ENCODE data around the gene ITPR2. TPM values are rescaled to one million over a fixed set of nuclear protein-coding genes. Genes with fewer than 3 reads are reported as not detected.

Gene ITPR2
- total and polyA plus RNA-seq, 2 donors: 8.8 to 34.0 TPM

GRCh38 chr12:26428420-26428819, 404.6 kb downstream of the ITPR2 start:
- no peak for DNase-seq (ENCODE audit: low read depth in 6 of 9, low spot score in 9 of 9)
- Histone ChIP-seq H3K27ac (ENCODE audit: low read depth in 1 of 2, low read length in 1 of 2) (no peak overlapping the region), H3K27me3 (ENCODE audit: control insufficient read depth in 2 of 2, insufficient read depth in 1 of 2, low read length in 1 of 2) (no peaks in the 10 kb centered on the region), H3K9me3 (ENCODE audit: control insufficient read depth in 2 of 2, insufficient read depth in 1 of 2, low read length in 1 of 2) (no peaks in the 10 kb centered on the region), H3K4me3 (ENCODE audit: low read length in 2 of 2) (no peak overlapping the region), H3K36me3 (ENCODE audit: control insufficient read depth in 2 of 2, insufficient read depth in 2 of 2, low read length in 1 of 2) (peaks cover 5 to 28% of the 10 kb centered on the region in 2 donors), H3K4me1 (ENCODE audit: control insufficient read depth in 2 of 2, insufficient read depth in 2 of 2, low read length in 2 of 2) (no peaks in the 10 kb centered on the region)
- 98% methylated on average over 2 of the region's 2 CpGs for WGBS

- Histone ChIP-seq H3K4me3 (ENCODE audit: low read length in 2 of 2) (no peak overlapping the region), H3K36me3 (ENCODE audit: control insufficient read depth in 2 of 2, insufficient read depth in 2 of 2, low read length in 1 of 2) (peaks cover 0 to 19% of the 10 kb centered on the region in 2 donors), H3K4me1 (ENCODE audit: control insufficient read depth in 2 of 2, insufficient read depth in 2 of 2, low read length in 2 of 2) (no peaks in the 10 kb centered on the region), H3K27me3 (ENCODE audit: control insufficient read depth in 2 of 2, insufficient read depth in 1 of 2, low read length in 1 of 2) (no peaks in the 10 kb centered on the region), H3K9me3 (ENCODE audit: control insufficient read depth in 2 of 2, insufficient read depth in 1 of 2, low read length in 1 of 2) (no peaks in the 10 kb centered on the region), H3K27ac (ENCODE audit: low read depth in 1 of 2, low read length in 1 of 2) (no peak overlapping the region)
- no peak for DNase-seq (ENCODE audit: low read depth in 6 of 9, low spot score in 9 of 9)
- WGBS: 96% methylated on average over 1 of the region's 1 CpG
Observed at GRCh38 chr12:26426652-26427051, 406.3 kb downstream of the ITPR2 start.

- Histone ChIP-seq H3K27me3 (ENCODE audit: control insufficient read depth in 2 of 2, insufficient read depth in 1 of 2, low read length in 1 of 2) (no peaks in the 10 kb centered on the region), H3K4me1 (ENCODE audit: control insufficient read depth in 2 of 2, insufficient read depth in 2 of 2, low read length in 2 of 2) (no peaks in the 10 kb centered on the region), H3K36me3 (ENCODE audit: control insufficient read depth in 2 of 2, insufficient read depth in 2 of 2, low read length in 1 of 2) (peaks cover 0 to 19% of the 10 kb centered on the region in 2 donors), H3K4me3 (ENCODE audit: low read length in 2 of 2) (no peak overlapping the region), H3K9me3 (ENCODE audit: control insufficient read depth in 2 of 2, insufficient read depth in 1 of 2, low read length in 1 of 2) (no peaks in the 10 kb centered on the region), H3K27ac (ENCODE audit: low read depth in 1 of 2, low read length in 1 of 2) (no peak overlapping the region)
- WGBS: 88% methylated on average over 6 of the region's 6 CpGs
- no peak for DNase-seq (ENCODE audit: low read depth in 6 of 9, low spot score in 9 of 9)
Observed at GRCh38 chr12:26425587-26426260, 407.3 kb downstream of the ITPR2 start.

- H3K4me1 ChIP-seq (ENCODE audit: control insufficient read depth in 2 of 2, insufficient read depth in 2 of 2, low read length in 2 of 2): no peaks in the 10 kb centered on the region
- no peaks in the 10 kb centered on the region for H3K27me3 ChIP-seq (ENCODE audit: control insufficient read depth in 2 of 2, insufficient read depth in 1 of 2, low read length in 1 of 2)
- no peak overlapping the region for H3K4me3 ChIP-seq (ENCODE audit: low read length in 2 of 2)
- H3K9me3 ChIP-seq (ENCODE audit: control insufficient read depth in 2 of 2, insufficient read depth in 1 of 2, low read length in 1 of 2): peaks cover 0 to 2% of the 10 kb centered on the region in 2 donors
- DNase-seq (ENCODE audit: low read depth in 6 of 9, low spot score in 9 of 9): no peak
- 98% methylated on average over 3 of the region's 3 CpGs for WGBS
- peaks cover 10 to 26% of the 10 kb centered on the region in 2 donors for H3K36me3 ChIP-seq (ENCODE audit: control insufficient read depth in 2 of 2, insufficient read depth in 2 of 2, low read length in 1 of 2)
- H3K27ac ChIP-seq (ENCODE audit: low read depth in 1 of 2, low read length in 1 of 2): no peak overlapping the region
Observed at GRCh38 chr12:26422839-26423398, 410.1 kb downstream of the ITPR2 start.

- Histone ChIP-seq H3K27ac (ENCODE audit: low read depth in 1 of 2, low read length in 1 of 2) (no peak overlapping the region), H3K4me3 (ENCODE audit: low read length in 2 of 2) (no peak overlapping the region), H3K27me3 (ENCODE audit: control insufficient read depth in 2 of 2, insufficient read depth in 1 of 2, low read length in 1 of 2) (no peaks in the 10 kb centered on the region), H3K4me1 (ENCODE audit: control insufficient read depth in 2 of 2, insufficient read depth in 2 of 2, low read length in 2 of 2) (no peaks in the 10 kb centered on the region), H3K9me3 (ENCODE audit: control insufficient read depth in 2 of 2, insufficient read depth in 1 of 2, low read length in 1 of 2) (peaks cover 0 to 2% of the 10 kb centered on the region in 2 donors), H3K36me3 (ENCODE audit: control insufficient read depth in 2 of 2, insufficient read depth in 2 of 2, low read length in 1 of 2) (peaks cover 27 to 53% of the 10 kb centered on the region in 2 donors)
- no peak for DNase-seq (ENCODE audit: low read depth in 6 of 9, low spot score in 9 of 9)
- WGBS: 96% methylated on average over 3 of the region's 3 CpGs
Observed at GRCh38 chr12:26416550-26416949, 416.4 kb downstream of the ITPR2 start.

- 100% methylated on average over 1 of the region's 1 CpG for WGBS
- Histone ChIP-seq H3K36me3 (ENCODE audit: control insufficient read depth in 2 of 2, insufficient read depth in 2 of 2, low read length in 1 of 2) (peaks cover 31 to 69% of the 10 kb centered on the region in 2 donors), H3K4me1 (ENCODE audit: control insufficient read depth in 2 of 2, insufficient read depth in 2 of 2, low read length in 2 of 2) (no peaks in the 10 kb centered on the region), H3K27ac (ENCODE audit: low read depth in 1 of 2, low read length in 1 of 2) (no peak overlapping the region), H3K27me3 (ENCODE audit: control insufficient read depth in 2 of 2, insufficient read depth in 1 of 2, low read length in 1 of 2) (no peaks in the 10 kb centered on the region), H3K4me3 (ENCODE audit: low read length in 2 of 2) (no peak overlapping the region), H3K9me3 (ENCODE audit: control insufficient read depth in 2 of 2, insufficient read depth in 1 of 2, low read length in 1 of 2) (no peaks in the 10 kb centered on the region)
- DNase-seq (ENCODE audit: low read depth in 6 of 9, low spot score in 9 of 9): no peak
Observed at GRCh38 chr12:26410689-26411088, 422.3 kb downstream of the ITPR2 start.

- Histone ChIP-seq H3K9me3 (ENCODE audit: control insufficient read depth in 2 of 2, insufficient read depth in 1 of 2, low read length in 1 of 2) (no peaks in the 10 kb centered on the region), H3K27me3 (ENCODE audit: control insufficient read depth in 2 of 2, insufficient read depth in 1 of 2, low read length in 1 of 2) (no peaks in the 10 kb centered on the region), H3K36me3 (ENCODE audit: control insufficient read depth in 2 of 2, insufficient read depth in 2 of 2, low read length in 1 of 2) (peaks cover 41 to 69% of the 10 kb centered on the region in 2 donors), H3K4me1 (ENCODE audit: control insufficient read depth in 2 of 2, insufficient read depth in 2 of 2, low read length in 2 of 2) (no peaks in the 10 kb centered on the region), H3K4me3 (ENCODE audit: low read length in 2 of 2) (no peak overlapping the region), H3K27ac (ENCODE audit: low read depth in 1 of 2, low read length in 1 of 2) (no peak overlapping the region)
- no peak for DNase-seq (ENCODE audit: low read depth in 6 of 9, low spot score in 9 of 9)
- 98% methylated on average over 2 of the region's 2 CpGs for WGBS
Observed at GRCh38 chr12:26406813-26407212, 426.2 kb downstream of the ITPR2 start.

GRCh38 chr12:26406391-26406790, 426.6 kb downstream of the ITPR2 start:
- H3K36me3 ChIP-seq (ENCODE audit: control insufficient read depth in 2 of 2, insufficient read depth in 2 of 2, low read length in 1 of 2): peaks cover 41 to 68% of the 10 kb centered on the region in 2 donors
- no peaks in the 10 kb centered on the region for H3K9me3 ChIP-seq (ENCODE audit: control insufficient read depth in 2 of 2, insufficient read depth in 1 of 2, low read length in 1 of 2)
- H3K27me3 ChIP-seq (ENCODE audit: control insufficient read depth in 2 of 2, insufficient read depth in 1 of 2, low read length in 1 of 2): no peaks in the 10 kb centered on the region
- DNase-seq (ENCODE audit: low read depth in 6 of 9, low spot score in 9 of 9): no peak
- 98% methylated on average over 3 of the region's 3 CpGs for WGBS
- no peaks in the 10 kb centered on the region for H3K4me1 ChIP-seq (ENCODE audit: control insufficient read depth in 2 of 2, insufficient read depth in 2 of 2, low read length in 2 of 2)
- H3K4me3 ChIP-seq (ENCODE audit: low read length in 2 of 2): no peak overlapping the region
- no peak overlapping the region for H3K27ac ChIP-seq (ENCODE audit: low read depth in 1 of 2, low read length in 1 of 2)

- no peaks in the 10 kb centered on the region for H3K4me1 ChIP-seq (ENCODE audit: control insufficient read depth in 2 of 2, insufficient read depth in 2 of 2, low read length in 2 of 2)
- DNase-seq (ENCODE audit: low read depth in 6 of 9, low spot score in 9 of 9): no peak
- H3K4me3 ChIP-seq (ENCODE audit: low read length in 2 of 2): no peak overlapping the region
- no peaks in the 10 kb centered on the region for H3K27me3 ChIP-seq (ENCODE audit: control insufficient read depth in 2 of 2, insufficient read depth in 1 of 2, low read length in 1 of 2)
- H3K27ac ChIP-seq (ENCODE audit: low read depth in 1 of 2, low read length in 1 of 2): no peak overlapping the region
- H3K36me3 ChIP-seq (ENCODE audit: control insufficient read depth in 2 of 2, insufficient read depth in 2 of 2, low read length in 1 of 2): peaks cover 37 to 61% of the 10 kb centered on the region in 2 donors
- WGBS: over 99% methylated on average over 5 of the region's 5 CpGs
- H3K9me3 ChIP-seq (ENCODE audit: control insufficient read depth in 2 of 2, insufficient read depth in 1 of 2, low read length in 1 of 2): no peaks in the 10 kb centered on the region
Observed at GRCh38 chr12:26403601-26404000, 429.4 kb downstream of the ITPR2 start.

All from thymus (tissue), 11 donors.